ENCODE data around the gene XAGE1B.
"Not testable (repeated sequence)": the region's sequence is repeated elsewhere in the genome, so short reads cannot be mapped to it uniquely, and the experiment has no call there.

DNA sequence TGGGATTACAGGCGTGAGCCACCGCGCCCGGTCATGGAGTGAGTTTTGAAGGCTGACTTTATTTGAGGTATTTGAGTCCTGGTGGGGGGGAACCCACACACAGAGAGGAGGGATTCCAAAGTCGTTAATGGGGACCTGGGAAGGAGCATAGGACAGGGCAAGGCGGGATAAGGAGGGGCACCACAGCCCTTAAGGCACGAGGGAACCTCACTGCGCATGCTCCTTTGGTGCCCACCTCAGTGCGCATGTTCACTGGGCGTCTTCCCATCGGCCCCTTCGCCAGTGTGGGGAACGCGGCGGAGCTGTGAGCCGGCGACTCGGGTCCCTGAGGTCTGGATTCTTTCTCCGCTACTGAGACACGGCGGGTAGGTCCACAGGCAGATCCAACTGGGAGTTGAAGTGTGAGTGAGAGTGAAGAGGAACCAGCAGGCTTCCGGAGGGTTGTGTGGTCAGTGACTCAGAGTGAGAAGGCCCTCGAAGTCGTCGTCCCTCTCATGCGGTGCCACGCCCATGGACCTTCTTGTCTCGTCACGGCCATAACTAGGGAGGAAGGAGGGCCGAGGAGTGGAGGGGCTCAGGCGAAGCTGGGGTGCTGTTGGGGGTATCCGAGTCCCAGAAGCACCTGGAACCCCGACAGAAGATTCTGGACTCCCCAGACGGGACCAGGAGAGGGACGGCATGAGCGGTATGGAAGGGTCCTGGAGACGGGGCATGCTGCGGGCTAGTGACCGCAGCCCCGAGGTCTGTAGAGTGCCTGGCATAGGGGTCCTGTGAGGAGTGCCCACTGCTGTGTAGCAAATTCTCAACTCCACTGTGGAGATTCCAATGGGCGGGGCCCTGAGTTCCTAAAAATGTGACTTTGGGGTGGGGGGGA is 21.1 kb downstream of the XAGE1B start, which contains the start of gene XAGE1A:
- TF ChIP-seq, protein P1, sequence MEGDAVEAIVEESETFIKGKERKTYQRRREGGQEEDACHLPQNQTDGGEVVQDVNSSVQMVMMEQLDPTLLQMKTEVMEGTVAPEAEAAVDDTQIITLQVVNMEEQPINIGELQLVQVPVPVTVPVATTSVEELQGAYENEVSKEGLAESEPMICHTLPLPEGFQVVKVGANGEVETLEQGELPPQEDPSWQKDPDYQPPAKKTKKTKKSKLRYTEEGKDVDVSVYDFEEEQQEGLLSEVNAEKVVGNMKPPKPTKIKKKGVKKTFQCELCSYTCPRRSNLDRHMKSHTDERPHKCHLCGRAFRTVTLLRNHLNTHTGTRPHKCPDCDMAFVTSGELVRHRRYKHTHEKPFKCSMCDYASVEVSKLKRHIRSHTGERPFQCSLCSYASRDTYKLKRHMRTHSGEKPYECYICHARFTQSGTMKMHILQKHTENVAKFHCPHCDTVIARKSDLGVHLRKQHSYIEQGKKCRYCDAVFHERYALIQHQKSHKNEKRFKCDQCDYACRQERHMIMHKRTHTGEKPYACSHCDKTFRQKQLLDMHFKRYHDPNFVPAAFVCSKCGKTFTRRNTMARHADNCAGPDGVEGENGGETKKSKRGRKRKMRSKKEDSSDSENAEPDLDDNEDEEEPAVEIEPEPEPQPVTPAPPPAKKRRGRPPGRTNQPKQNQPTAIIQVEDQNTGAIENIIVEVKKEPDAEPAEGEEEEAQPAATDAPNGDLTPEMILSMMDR (IDR thresholded peaks at IDR 0.05): not testable (repeated sequence)
- not testable (repeated sequence) for TF ChIP-seq POLR2A (IDR thresholded peaks at IDR 0.05)
